GM10248 (cell line): ENCODE results near the gene ARHGAP11B.
"Not testable (repeated sequence)": the region's sequence is repeated elsewhere in the genome, so short reads cannot be mapped to it uniquely, and the experiment has no call there.

Experiments
- CTCF ChIA-PET: fragments of 300-600 bp; sonication (Branson Sonifier 250); formaldehyde crosslinking; extraction: SDS; loops from one replicate; lab custom pipeline; 2021; ENCODE audit warnings: antibody characterized with exemption; lab: Yijun Ruan, JAX
- POLR2A ChIA-PET: fragments of 350-650 bp; sonication (Branson Sonifier 250); formaldehyde crosslinking; extraction: SDS; loops from one replicate; lab custom pipeline; 2020; ENCODE audit warnings: antibody characterized with exemption; lab: Yijun Ruan, JAX
- DNase-seq: peaks from one replicate; pipeline ENCODE4 v3.0.0; 2012; ENCODE audit errors: extremely low spot score
- CTCF ChIP-seq: IDR thresholded peaks from 2 replicates; pipeline ENCODE4 v1.5.1; 2012; ENCODE audit warnings: mild to moderate bottlenecking, low read depth; ENCODE audit errors: extremely low read depth, missing control alignments, control extremely low read depth

The ARHGAP11B gene

GRCh38 chr15:30625436-30626193 lies at the start of gene ARHGAP11B:
ARHGAP11B (plus strand) TSS chr15:30626128.
- peak; percentile 81 for DNase-seq

GRCh38 chr15:30579394-30579970 lies 46.4 kb upstream of the ARHGAP11B start:
- POLR2A ChIA-PET, DNase-seq, CTCF ChIA-PET: not testable (repeated sequence)

More at GRCh38 chr15:30625436-30626193, at the start of gene ARHGAP11B:
- CTCF ChIA-PET, POLR2A ChIA-PET: not testable (repeated sequence)

DNA sequence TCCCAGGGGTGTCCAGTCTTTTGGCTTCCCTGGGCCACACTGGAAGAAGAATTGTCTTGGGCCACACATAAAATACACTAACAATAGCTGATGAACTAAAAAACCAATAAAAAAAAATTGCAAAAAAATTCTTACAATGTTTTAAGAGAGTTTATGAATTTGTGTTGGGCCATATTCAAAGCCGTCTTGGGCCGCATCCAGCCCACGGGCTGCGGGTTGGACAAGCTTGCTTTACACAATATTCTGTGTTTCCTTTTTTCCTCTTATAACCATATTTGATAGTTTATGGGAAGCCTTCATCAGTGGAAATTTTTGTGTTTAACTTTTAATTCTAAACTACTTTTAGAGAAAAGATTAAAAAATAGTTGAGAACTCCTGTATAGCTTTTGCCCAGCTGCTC lies 45.2 kb upstream of the ARHGAP11B start:
- DNase-seq, POLR2A ChIA-PET, CTCF ChIA-PET: not testable (repeated sequence)

GRCh38 chr15:30598953-30599352 lies 27.0 kb upstream of the ARHGAP11B start:
- DNase-seq, POLR2A ChIA-PET, CTCF ChIA-PET: not testable (repeated sequence)

DNA sequence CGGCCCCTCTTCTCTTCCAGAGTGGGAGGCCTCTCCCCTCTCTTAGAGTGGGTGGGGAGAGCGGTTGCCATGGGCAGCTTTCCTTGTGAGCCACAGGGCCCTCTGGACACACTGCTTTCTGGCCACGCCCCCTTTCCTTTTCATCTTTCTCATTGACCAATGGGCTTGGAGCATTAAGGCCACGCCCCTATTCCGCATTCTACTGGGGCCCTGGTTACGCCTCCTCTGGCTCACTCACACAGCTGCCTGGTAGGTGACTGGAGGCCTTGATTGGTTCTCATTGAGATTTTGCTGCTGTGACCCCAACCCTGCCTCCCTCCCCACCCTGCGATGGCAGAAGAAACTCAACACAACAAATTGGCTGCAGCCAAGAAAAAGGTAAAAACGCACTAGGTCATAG lies 22.1 kb upstream of the ARHGAP11B start, which contains the start of gene GOLGA8H:
Gene GOLGA8H (plus strand): TSS at position 233 of the 400 bp plus-strand sequence. CDS start 98 bp downstream, at position 331.
- CTCF ChIA-PET, DNase-seq, POLR2A ChIA-PET: not testable (repeated sequence)

- POLR2A ChIA-PET, CTCF ChIA-PET, DNase-seq: not testable (repeated sequence)
These were observed 13.7 kb upstream of the ARHGAP11B start for GRCh38 chr15:30612271-30612670.

DNA sequence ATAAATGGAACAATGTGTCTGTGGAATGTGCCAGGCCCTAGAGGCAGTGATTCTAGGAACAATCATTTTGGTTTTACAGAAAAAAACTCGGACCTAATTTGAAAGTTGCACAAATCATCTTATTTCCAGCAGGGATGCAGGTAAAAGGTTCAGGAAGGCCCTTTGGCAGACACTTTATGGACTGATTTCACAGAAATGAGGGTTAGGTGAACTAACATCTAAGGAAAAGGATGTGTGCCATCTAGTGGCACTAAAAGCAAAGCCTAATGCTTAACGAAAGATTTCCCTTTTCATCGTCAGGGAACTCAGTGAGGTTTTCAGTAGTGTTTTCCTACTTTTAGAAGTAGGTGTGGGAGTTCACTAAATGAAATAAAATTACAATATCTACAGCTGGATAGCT lies 4.6 kb upstream of the ARHGAP11B start:
- CTCF ChIA-PET, DNase-seq, POLR2A ChIA-PET: not testable (repeated sequence)

DNA sequence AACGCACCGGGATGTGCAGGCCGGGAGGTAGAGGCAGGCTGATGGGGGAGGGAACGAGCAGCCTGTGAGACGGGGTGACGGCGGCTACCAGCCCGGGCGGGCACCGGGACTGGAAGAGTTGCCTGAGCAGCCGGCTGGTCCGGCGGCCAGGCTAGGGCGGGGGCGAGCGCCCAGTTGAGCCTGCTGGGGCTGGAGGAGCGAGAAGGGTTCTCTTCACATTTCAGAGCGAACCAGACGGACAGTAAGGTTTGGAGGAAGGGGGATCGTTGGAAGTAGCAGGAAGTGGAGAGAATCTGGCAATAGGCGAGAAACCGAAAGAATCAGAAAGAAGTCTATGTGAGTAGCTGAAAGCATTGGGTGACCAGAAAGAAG lies 252 bp downstream of the ARHGAP11B start:
- DNase-seq, CTCF ChIA-PET, POLR2A ChIA-PET: not testable (repeated sequence)

- CTCF ChIA-PET, POLR2A ChIA-PET: not testable (repeated sequence)
These were observed 704 bp downstream of the ARHGAP11B start for GRCh38 chr15:30626632-30627031.

DNA sequence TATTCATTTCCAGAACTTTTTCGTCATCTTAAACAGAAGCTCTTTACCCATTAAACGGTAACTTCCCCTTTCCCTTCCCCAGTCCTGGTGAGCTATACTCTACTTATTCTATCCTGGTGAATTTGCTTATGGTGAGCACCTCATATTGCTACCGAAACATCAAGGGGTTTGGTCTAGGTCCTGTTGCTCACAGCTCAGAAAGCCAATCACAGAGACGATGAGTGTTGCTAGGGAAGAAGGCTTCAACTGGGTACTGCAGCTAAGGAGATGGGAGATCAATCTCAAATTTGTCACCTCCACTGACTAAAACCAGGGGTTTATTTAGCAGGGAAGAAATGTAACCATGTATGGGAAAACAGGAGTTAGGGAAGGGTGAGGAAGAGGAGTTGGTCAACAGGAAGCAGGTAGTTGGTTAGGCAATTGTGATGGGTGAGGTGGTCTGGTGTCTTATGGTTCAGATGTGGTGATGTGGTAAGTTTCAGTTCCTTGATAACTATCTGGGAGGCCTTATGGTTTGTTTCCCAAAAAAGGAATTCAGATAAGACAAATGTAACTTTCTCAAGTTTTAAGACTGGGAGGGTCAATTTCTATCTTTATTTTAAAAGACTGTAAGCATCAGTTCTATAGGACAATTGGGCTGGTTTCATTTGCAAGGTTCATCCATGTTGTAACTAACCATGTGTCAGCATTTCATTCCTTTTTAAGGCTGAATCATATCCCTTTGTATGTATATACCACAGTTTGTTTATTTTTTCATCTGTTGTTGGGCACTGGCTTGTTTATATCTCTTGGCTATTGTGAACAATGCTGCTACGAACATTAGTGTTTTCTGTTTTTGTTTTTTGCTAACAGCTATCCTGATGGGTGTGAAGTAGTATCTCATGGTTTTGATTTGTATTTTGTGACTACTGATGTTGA lies 24.3 kb downstream of the ARHGAP11B start:
- peak; percentile 51 for DNase-seq
- CTCF ChIA-PET: interaction anchor here (0.8 to 1.7 kb wide), 3 partner anchors 479 to 784 kb away, joined by 3 to 5 read pairs (median 3); no protein-coding TSS in a partner anchor
- no peak for TF ChIP-seq CTCF

More at GRCh38 chr15:30626632-30627031, 704 bp downstream of the ARHGAP11B start:
- DNase-seq: not testable (repeated sequence)

DNA sequence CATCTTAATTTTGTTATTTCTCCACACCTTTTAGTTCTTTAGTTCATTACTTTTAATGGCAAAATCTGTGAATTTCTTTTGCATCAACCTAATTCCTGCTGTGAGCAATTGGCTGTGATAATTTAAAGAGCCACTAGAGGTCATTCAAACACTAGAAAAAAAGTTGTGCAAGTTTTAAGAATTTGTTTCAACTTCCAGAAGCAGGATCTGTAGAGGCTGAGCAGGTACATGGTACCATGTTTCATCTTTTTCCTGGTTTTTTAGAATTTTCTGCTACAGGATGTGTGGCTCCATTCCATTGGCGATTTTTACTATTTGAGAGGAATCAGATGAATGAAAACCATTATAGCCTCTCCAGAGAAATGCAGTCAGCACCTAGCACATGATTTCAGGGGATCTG lies 35.2 kb downstream of the ARHGAP11B start:
- TF ChIP-seq CTCF: peak; percentile 49
- DNase-seq, POLR2A ChIA-PET: not testable (repeated sequence)
- CTCF ChIA-PET: interaction anchor here (1.2 to 1.7 kb wide), 2 partner anchors 256 to 468 kb away, joined by 3 to 4 read pairs; no protein-coding TSS in a partner anchor

More for the DNA sequence above, 24.3 kb downstream of the ARHGAP11B start:
- POLR2A ChIA-PET: interaction anchor here (0.6 kb wide), 1 partner anchor 132 kb away, joined by 3 read pairs; no protein-coding TSS in a partner anchor

GRCh38 chr15:30669621-30670020 lies 43.7 kb downstream of the ARHGAP11B start:
- POLR2A ChIA-PET, DNase-seq: not testable (repeated sequence)
- CTCF ChIA-PET: interaction anchor here (0.9 to 1.5 kb wide), 2 partner anchors 11 to 265 kb away, joined by 3 read pairs; no protein-coding TSS in a partner anchor
